ENCODE results near the gene CCR3. TPM values are rescaled to one million over a fixed set of nuclear protein-coding genes. Genes with fewer than 3 reads are reported as not detected.

CCR3 gene
- total RNA-seq, 2 donors from 2014 or later = not detected

DNA sequence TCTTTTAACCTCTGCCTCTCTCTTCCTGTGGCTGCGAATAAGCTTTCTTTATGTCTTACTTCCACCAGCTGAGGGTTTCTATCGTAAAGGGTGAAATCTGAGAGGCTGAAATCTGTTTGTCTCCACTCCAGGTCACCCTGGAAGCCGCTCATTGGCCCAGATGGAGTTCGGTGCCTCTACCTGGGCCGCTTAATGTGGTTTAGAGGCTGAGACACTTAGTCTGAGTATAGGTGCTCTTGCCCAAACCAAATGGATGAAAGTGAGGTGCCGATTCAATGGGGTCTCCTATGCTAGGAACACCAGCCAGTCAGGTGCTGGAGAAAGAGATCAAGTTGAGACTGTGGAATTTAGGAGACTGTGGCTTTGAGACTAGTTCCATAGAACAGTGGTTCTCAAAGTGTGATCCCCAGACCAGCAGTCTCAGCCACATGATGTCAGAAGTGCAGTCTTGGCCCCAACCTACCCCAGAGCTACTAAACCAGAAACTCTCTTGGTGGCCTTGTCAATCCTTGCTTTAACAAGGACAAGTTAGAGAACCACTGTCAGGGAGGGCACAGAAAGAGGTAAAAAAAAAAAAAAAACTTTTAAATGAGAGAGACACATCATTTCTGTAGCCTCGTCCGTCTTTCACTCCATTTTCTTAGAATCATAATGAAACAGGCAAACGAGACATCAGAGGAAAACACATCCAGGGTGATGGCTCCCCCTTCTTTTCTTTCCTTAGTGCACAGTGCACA lies 56.8 kb downstream of the CCR3 start:
- Histone ChIP-seq H3K9me3 (ENCODE audit: control insufficient read depth, low read length) (no peaks in the 10 kb centered on the region), H3K4me1 (ENCODE audit: control insufficient read depth, insufficient read depth, low read length) (no peaks in the 10 kb centered on the region), H3K36me3 (ENCODE audit: control insufficient read depth, insufficient read depth, low read length) (no peaks in the 10 kb centered on the region), H3K4me3 (ENCODE audit: low read length) (no peak overlapping the region), H3K27me3 (ENCODE audit: control insufficient read depth, insufficient read depth, low read length, poor library complexity, severe bottlenecking) (no peaks in the 10 kb centered on the region), H3K27ac (ENCODE audit: low read depth, low read length) (no peak overlapping the region), H3K9ac (ENCODE audit: extremely low read depth, low read length, poor library complexity, severe bottlenecking) (no peak overlapping the region)
- no peak for DNase-seq
- Mint-ChIP-seq H3K9me3 (no peaks in the 10 kb centered on the region), H3K27ac (no peak overlapping the region), H3K4me1 (peaks cover under 1% of the 10 kb centered on the region), H3K4me3 (no peak overlapping the region), H3K27me3 (ENCODE audit: insufficient read depth) (no peaks in the 10 kb centered on the region), H3K36me3 (ENCODE audit: low read depth) (no peaks in the 10 kb centered on the region)
- WGBS, 2 experiments (ENCODE audit: insufficient coverage in 1 of 2, insufficient read length in 1 of 2) = 87 to 93% methylated on average over 8 to 9 of the region's 9 CpGs
- TF ChIP-seq, protein P1, sequence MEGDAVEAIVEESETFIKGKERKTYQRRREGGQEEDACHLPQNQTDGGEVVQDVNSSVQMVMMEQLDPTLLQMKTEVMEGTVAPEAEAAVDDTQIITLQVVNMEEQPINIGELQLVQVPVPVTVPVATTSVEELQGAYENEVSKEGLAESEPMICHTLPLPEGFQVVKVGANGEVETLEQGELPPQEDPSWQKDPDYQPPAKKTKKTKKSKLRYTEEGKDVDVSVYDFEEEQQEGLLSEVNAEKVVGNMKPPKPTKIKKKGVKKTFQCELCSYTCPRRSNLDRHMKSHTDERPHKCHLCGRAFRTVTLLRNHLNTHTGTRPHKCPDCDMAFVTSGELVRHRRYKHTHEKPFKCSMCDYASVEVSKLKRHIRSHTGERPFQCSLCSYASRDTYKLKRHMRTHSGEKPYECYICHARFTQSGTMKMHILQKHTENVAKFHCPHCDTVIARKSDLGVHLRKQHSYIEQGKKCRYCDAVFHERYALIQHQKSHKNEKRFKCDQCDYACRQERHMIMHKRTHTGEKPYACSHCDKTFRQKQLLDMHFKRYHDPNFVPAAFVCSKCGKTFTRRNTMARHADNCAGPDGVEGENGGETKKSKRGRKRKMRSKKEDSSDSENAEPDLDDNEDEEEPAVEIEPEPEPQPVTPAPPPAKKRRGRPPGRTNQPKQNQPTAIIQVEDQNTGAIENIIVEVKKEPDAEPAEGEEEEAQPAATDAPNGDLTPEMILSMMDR (conservative IDR thresholded peaks at IDR 0.05) = no peak

DNA sequence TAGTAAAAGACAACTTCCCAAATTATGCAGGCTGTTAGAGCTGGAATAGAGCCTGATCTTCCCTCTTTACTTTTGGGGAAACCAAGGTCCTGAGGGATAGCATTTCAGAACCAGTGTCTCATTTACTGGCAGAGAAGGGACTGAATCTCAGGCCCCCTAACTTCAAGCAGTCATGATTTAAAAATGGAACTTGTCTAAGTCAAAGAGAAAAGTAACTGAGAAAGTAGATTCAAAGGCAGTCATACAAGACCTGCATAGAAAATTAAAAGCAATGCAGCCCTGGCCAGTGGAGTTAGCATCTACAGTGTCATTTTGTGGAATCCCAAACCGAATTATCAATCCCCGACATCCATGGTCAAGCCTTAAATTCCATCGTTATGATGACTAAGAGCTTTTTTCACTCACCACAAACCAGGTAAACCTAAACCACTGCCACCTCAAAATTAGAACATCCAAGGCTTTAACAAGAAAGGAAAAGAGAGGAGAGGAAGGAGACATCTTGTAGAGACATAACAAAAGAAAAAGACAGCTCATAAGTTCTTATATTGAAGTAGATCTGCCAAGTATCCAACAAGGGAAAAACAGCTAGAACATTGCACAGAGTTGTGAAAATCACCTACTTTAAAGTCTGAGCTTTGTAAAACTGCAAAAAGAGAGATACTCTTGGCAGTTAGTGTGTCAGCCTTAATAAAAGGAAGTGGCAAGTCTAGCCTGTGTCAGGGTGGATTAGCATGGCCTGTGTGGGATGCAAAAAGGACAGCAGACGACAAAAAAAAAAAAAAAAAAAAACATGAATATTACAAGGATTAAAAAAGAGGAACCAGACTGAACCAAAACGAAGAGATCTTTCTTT lies 57.6 kb downstream of the CCR3 start:
- 83 to 86% methylated on average over 4 of the region's 5 CpGs for WGBS, 2 experiments (ENCODE audit: insufficient coverage in 1 of 2, insufficient read length in 1 of 2)
- TF ChIP-seq, protein P1 (conservative IDR thresholded peaks at IDR 0.05) = no peak
- Mint-ChIP-seq H3K9me3 (no peaks in the 10 kb centered on the region), H3K27me3 (ENCODE audit: insufficient read depth) (no peaks in the 10 kb centered on the region), H3K4me1 (no peaks in the 10 kb centered on the region), H3K36me3 (ENCODE audit: low read depth) (no peaks in the 10 kb centered on the region), H3K4me3 (no peak overlapping the region), H3K27ac (no peak overlapping the region)
- no peaks in the 10 kb centered on the region for H3K9me3 ChIP-seq (ENCODE audit: control insufficient read depth, low read length)
- no peaks in the 10 kb centered on the region for H3K27me3 ChIP-seq (ENCODE audit: control insufficient read depth, insufficient read depth, low read length, poor library complexity, severe bottlenecking)
- no peaks in the 10 kb centered on the region for H3K36me3 ChIP-seq (ENCODE audit: control insufficient read depth, insufficient read depth, low read length)
- no peak overlapping the region for H3K27ac ChIP-seq (ENCODE audit: low read depth, low read length)
- H3K4me3 ChIP-seq (ENCODE audit: low read length) = no peak overlapping the region
- DNase-seq = no peak
- H3K4me1 ChIP-seq (ENCODE audit: control insufficient read depth, insufficient read depth, low read length) = no peaks in the 10 kb centered on the region
- no peak overlapping the region for H3K9ac ChIP-seq (ENCODE audit: extremely low read depth, low read length, poor library complexity, severe bottlenecking)

DNA sequence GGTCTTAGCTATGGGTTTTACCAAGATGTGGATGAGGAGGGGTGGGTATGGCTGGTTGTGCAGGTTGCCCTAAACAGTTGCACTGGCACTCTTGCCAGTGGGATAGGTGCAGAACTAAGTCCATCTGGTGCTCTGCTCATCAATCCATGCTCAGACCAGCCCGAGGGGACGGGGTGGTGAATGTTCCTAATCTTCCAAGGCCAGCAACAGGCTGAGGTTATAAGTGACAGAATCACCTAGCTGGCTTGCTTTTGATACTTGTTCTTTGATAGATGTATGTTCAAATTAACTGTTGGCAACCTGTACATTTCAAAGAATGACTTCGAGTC lies 58.2 kb downstream of the CCR3 start:
- TF ChIP-seq, protein P1 (conservative IDR thresholded peaks at IDR 0.05) = no peak
- no peak overlapping the region for H3K27ac Mint-ChIP-seq
- no peak overlapping the region for H3K4me3 Mint-ChIP-seq
- H3K4me1 ChIP-seq (ENCODE audit: control insufficient read depth, insufficient read depth, low read length) = no peaks in the 10 kb centered on the region
- H3K9ac ChIP-seq (ENCODE audit: extremely low read depth, low read length, poor library complexity, severe bottlenecking) = no peak overlapping the region
- no peaks in the 10 kb centered on the region for H3K36me3 Mint-ChIP-seq (ENCODE audit: low read depth)
- no peaks in the 10 kb centered on the region for H3K36me3 ChIP-seq (ENCODE audit: control insufficient read depth, insufficient read depth, low read length)
- H3K27me3 Mint-ChIP-seq (ENCODE audit: insufficient read depth) = no peaks in the 10 kb centered on the region
- no peak overlapping the region for H3K27ac ChIP-seq (ENCODE audit: low read depth, low read length)
- no peak for DNase-seq
- H3K4me1 Mint-ChIP-seq = no peaks in the 10 kb centered on the region
- no peak overlapping the region for H3K4me3 ChIP-seq (ENCODE audit: low read length)
- H3K9me3 ChIP-seq (ENCODE audit: control insufficient read depth, low read length) = no peaks in the 10 kb centered on the region
- H3K9me3 Mint-ChIP-seq = no peaks in the 10 kb centered on the region
- no peaks in the 10 kb centered on the region for H3K27me3 ChIP-seq (ENCODE audit: control insufficient read depth, insufficient read depth, low read length, poor library complexity, severe bottlenecking)
- WGBS, 2 experiments (ENCODE audit: insufficient coverage in 1 of 2, insufficient read length in 1 of 2) = 87 to 92% methylated on average over 3 of the region's 3 CpGs

All from endodermal cell (in vitro differentiated cells).